ENCODE data around the gene FAM13B.

The FAM13B gene

DNA sequence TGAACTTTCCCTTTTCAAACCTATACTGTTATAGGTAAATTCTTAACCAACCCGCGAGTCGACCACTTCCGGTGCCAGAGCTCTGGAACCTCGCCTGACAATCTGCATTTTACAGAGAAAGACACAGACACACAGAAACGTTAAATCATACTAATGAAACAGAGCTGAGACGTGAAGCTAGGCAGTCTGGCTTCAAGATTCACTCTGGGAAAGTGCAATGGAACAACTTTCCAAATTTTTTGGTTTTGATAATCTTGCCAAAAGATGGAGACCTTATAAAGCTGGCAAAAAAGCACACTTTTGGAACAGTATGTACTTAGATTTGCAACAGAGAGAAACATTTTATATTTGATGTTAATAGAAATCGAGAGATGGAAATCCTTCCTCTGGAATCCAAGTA, 35.1 kb upstream of the FAM13B start:
- H3K79me2 ChIP-seq (ENCODE audit: control insufficient read depth, low read length) = no peaks in the 10 kb centered on the region
- H4K20me1 ChIP-seq (ENCODE audit: control insufficient read depth, insufficient read depth, low read depth, low read length) = no peaks in the 10 kb centered on the region
- no peak overlapping the region for H3K27ac ChIP-seq (ENCODE audit: low read depth, low read length)
- no peaks in the 10 kb centered on the region for H3K27me3 ChIP-seq (ENCODE audit: control insufficient read depth, low read length)
- no peaks in the 10 kb centered on the region for H3F3A ChIP-seq (ENCODE audit: control insufficient read depth, insufficient read depth)
- no peaks in the 10 kb centered on the region for H3K9me3 ChIP-seq (ENCODE audit: control insufficient read depth, insufficient read depth, low read length)
- H3K36me3 ChIP-seq (ENCODE audit: control insufficient read depth, low read length) = no peaks in the 10 kb centered on the region
- no peak overlapping the region for H3K4me3 ChIP-seq (ENCODE audit: low read length)
- no peaks in the 10 kb centered on the region for H3K9me2 ChIP-seq (replicated peaks; ENCODE audit: control insufficient read depth, low read length)
- no peak for TF ChIP-seq CTCF (IDR thresholded peaks at IDR 0.05; ENCODE audit: low read depth, low read length, poor library complexity, severe bottlenecking)
- TF ChIP-seq EZH2phosphoT487 (IDR thresholded peaks at IDR 0.05; ENCODE audit: borderline replicate concordance, low read length) = no peak
- 0 out of 2 replicates have a peak, but pooled peaks cover 3% of the 10 kb centered on the region for H3K4me1 ChIP-seq (ENCODE audit: control insufficient read depth, low read length)
- no peak overlapping the region for H3K4me2 ChIP-seq (ENCODE audit: low read length)

- Histone ChIP-seq H3K4me3 (ENCODE audit: low read length) (no peak overlapping the region), H3F3A (ENCODE audit: control insufficient read depth, insufficient read depth) (no peaks in the 10 kb centered on the region), H4K20me1 (ENCODE audit: control insufficient read depth, insufficient read depth, low read depth, low read length) (no peaks in the 10 kb centered on the region), H3K79me2 (ENCODE audit: control insufficient read depth, low read length) (no peaks in the 10 kb centered on the region), H3K9me3 (ENCODE audit: control insufficient read depth, insufficient read depth, low read length) (no peaks in the 10 kb centered on the region), H3K27ac (ENCODE audit: low read depth, low read length) (no peak overlapping the region), H3K4me1 (ENCODE audit: control insufficient read depth, low read length) (0 out of 2 replicates have a peak, but pooled peaks cover 3% of the 10 kb centered on the region), H3K27me3 (ENCODE audit: control insufficient read depth, low read length) (no peaks in the 10 kb centered on the region), H3K4me2 (ENCODE audit: low read length) (no peak overlapping the region), H3K9me2 (replicated peaks; ENCODE audit: control insufficient read depth, low read length) (no peaks in the 10 kb centered on the region), H3K36me3 (ENCODE audit: control insufficient read depth, low read length) (no peaks in the 10 kb centered on the region)
- peak; percentile 81 for TF ChIP-seq CTCF (IDR thresholded peaks at IDR 0.05; ENCODE audit: low read depth, low read length, poor library complexity, severe bottlenecking)
- TF ChIP-seq EZH2phosphoT487 (IDR thresholded peaks at IDR 0.05; ENCODE audit: borderline replicate concordance, low read length) = no peak
Measured at GRCh38 chr5:138065102-138065501, 32.2 kb upstream of the FAM13B start.

DNA sequence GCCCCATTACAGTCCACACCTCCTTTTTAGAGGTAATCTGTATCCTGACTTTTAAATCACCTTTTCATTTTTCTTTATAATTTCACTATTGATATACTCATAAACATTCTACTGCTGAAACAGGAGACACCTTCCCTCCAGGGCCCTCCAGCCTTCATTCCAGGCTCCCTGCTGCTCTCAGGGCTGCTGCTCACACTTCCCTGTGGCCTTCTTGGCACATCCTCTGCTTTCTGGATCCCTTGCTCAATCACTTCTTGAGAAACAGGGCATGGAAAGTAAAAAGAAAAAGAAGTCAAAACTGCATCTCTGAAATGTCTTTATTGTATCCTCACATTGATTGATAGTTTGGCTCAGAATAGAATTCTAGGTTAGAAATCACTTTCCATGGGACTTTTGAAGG, 31.6 kb upstream of the FAM13B start:
- H3F3A ChIP-seq (ENCODE audit: control insufficient read depth, insufficient read depth) = no peaks in the 10 kb centered on the region
- no peaks in the 10 kb centered on the region for H3K36me3 ChIP-seq (ENCODE audit: control insufficient read depth, low read length)
- no peak for TF ChIP-seq CTCF (IDR thresholded peaks at IDR 0.05; ENCODE audit: low read depth, low read length, poor library complexity, severe bottlenecking)
- no peak for TF ChIP-seq EZH2phosphoT487 (IDR thresholded peaks at IDR 0.05; ENCODE audit: borderline replicate concordance, low read length)
- H3K27ac ChIP-seq (ENCODE audit: low read depth, low read length) = no peak overlapping the region
- H3K27me3 ChIP-seq (ENCODE audit: control insufficient read depth, low read length) = no peaks in the 10 kb centered on the region
- H3K4me1 ChIP-seq (ENCODE audit: control insufficient read depth, low read length) = 0 out of 2 replicates have a peak, but pooled peaks cover 3% of the 10 kb centered on the region
- H3K9me2 ChIP-seq (replicated peaks; ENCODE audit: control insufficient read depth, low read length) = no peaks in the 10 kb centered on the region
- H3K4me3 ChIP-seq (ENCODE audit: low read length) = no peak overlapping the region
- H3K9me3 ChIP-seq (ENCODE audit: control insufficient read depth, insufficient read depth, low read length) = no peaks in the 10 kb centered on the region
- H4K20me1 ChIP-seq (ENCODE audit: control insufficient read depth, insufficient read depth, low read depth, low read length) = no peaks in the 10 kb centered on the region
- H3K79me2 ChIP-seq (ENCODE audit: control insufficient read depth, low read length) = no peaks in the 10 kb centered on the region
- H3K4me2 ChIP-seq (ENCODE audit: low read length) = no peak overlapping the region

Data from DOHH2 (cell line).